SK-N-SH treated with all-trans-retinoic acid at 6 μM for 48 hours (cell line): ENCODE measurements around the gene WNK2.

Experiments used
- ATAC-seq: fragments of 200-7000 bp; cut with Tn5 transposase; 3 replicates; pipeline ENCODE4 v1.9.1; 2020; ENCODE audit warnings: mild to moderate bottlenecking, moderate library complexity
- ARNTL ChIP-seq: fragments of 450-650 bp; formaldehyde crosslinking; IDR thresholded peaks from 2 replicates; pipeline ENCODE4 v1.5.0; 2020; ENCODE audit warnings: low read depth, mild to moderate bottlenecking, moderate library complexity, borderline replicate concordance
- BACH2 ChIP-seq: fragments of 250-450 bp; sonication (Bioruptor Pico); IDR thresholded peaks from 2 replicates; pipeline ENCODE4 v1.9.0; 2021; ENCODE audit warnings: mild to moderate bottlenecking, borderline replicate concordance
- CREB5 ChIP-seq: fragments of 250-450 bp; sonication (Bioruptor Pico); IDR thresholded peaks from 2 replicates; pipeline ENCODE4 v1.5.1; 2020; ENCODE audit warnings: low read depth, mild to moderate bottlenecking, moderate library complexity
- CSDC2 ChIP-seq: fragments of 250-450 bp; sonication (Bioruptor Pico); IDR thresholded peaks from 2 replicates; pipeline ENCODE4 v1.5.0; 2020; ENCODE audit warnings: mild to moderate bottlenecking, moderate library complexity
- ESRRG ChIP-seq: fragments of 250-450 bp; sonication (Bioruptor Pico); IDR thresholded peaks from 2 replicates; pipeline ENCODE4 v1.6.1; 2021; ENCODE audit warnings: mild to moderate bottlenecking
- OSR1 ChIP-seq: fragments of 250-450 bp; sonication (Bioruptor Pico); IDR thresholded peaks from 2 replicates; pipeline ENCODE4 v1.8.0; 2022; ENCODE audit warnings: moderate library complexity, mild to moderate bottlenecking, inconsistent platforms
- PATZ1 ChIP-seq: fragments of 250-450 bp; sonication (Bioruptor Pico); IDR thresholded peaks from 2 replicates; pipeline ENCODE4 v1.8.0; 2020; ENCODE audit warnings: mild to moderate bottlenecking, moderate library complexity, borderline replicate concordance
- POU6F1 ChIP-seq: fragments of 250-450 bp; sonication (Bioruptor Pico); IDR thresholded peaks from 2 replicates; pipeline ENCODE4 v1.8.0; 2021; ENCODE audit warnings: low read depth, mild to moderate bottlenecking, moderate library complexity, borderline replicate concordance
- RARB ChIP-seq: fragments of 250-450 bp; sonication (Bioruptor Pico); IDR thresholded peaks from 2 replicates; pipeline ENCODE4 v1.8.0; 2021; ENCODE audit warnings: mild to moderate bottlenecking, moderate library complexity
- SNAI2 ChIP-seq: fragments of 250-450 bp; sonication (Bioruptor Pico); IDR thresholded peaks from 2 replicates; pipeline ENCODE4 v1.5.0; 2020; ENCODE audit warnings: mild to moderate bottlenecking, moderate library complexity
- TCF4 ChIP-seq: fragments of 250-450 bp; sonication (Bioruptor Pico); IDR thresholded peaks from 2 replicates; pipeline ENCODE4 v1.8.0; 2021; ENCODE audit warnings: mild to moderate bottlenecking, moderate library complexity, borderline replicate concordance
- TOX ChIP-seq: fragments of 250-450 bp; sonication (Bioruptor Pico); IDR thresholded peaks from 2 replicates; pipeline ENCODE4 v1.8.0; 2021; ENCODE audit warnings: mild to moderate bottlenecking, moderate library complexity, borderline replicate concordance
- TSHZ2 ChIP-seq: fragments of 250-450 bp; sonication (Bioruptor Pico); IDR thresholded peaks from 2 replicates; pipeline ENCODE4 v1.5.0; 2020; ENCODE audit warnings: mild to moderate bottlenecking, moderate library complexity
- ZC3H10 ChIP-seq: fragments of 250-450 bp; sonication (Bioruptor Pico); IDR thresholded peaks from 2 replicates; pipeline ENCODE4 v1.5.1; 2021; ENCODE audit warnings: mild to moderate bottlenecking, moderate library complexity
- ZFP3 ChIP-seq: fragments of 250-450 bp; sonication (Bioruptor Pico); IDR thresholded peaks from 2 replicates; pipeline ENCODE4 v1.5.0; 2020; ENCODE audit warnings: mild to moderate bottlenecking, moderate library complexity
- ZFP30 ChIP-seq: fragments of 450-650 bp; formaldehyde crosslinking; IDR thresholded peaks from 2 replicates; pipeline ENCODE4 v1.5.0; 2022; ENCODE audit warnings: mild to moderate bottlenecking, moderate library complexity
- ZNF565 ChIP-seq: fragments of 450-650 bp; formaldehyde crosslinking; conservative IDR thresholded peaks from 2 replicates; pipeline ENCODE4 v1.5.0; 2020; ENCODE audit warnings: low read depth, mild to moderate bottlenecking, moderate library complexity
- ZNF70 ChIP-seq: fragments of 450-650 bp; formaldehyde crosslinking; IDR thresholded peaks from 2 replicates; pipeline ENCODE4 v1.5.0; 2020; ENCODE audit warnings: mild to moderate bottlenecking, moderate library complexity
- ZNF8 ChIP-seq: fragments of 450-650 bp; formaldehyde crosslinking; IDR thresholded peaks from 2 replicates; pipeline ENCODE4 v1.5.0; 2020; ENCODE audit warnings: mild to moderate bottlenecking, moderate library complexity

Gene WNK2

GRCh38 chr9:93266521-93267001, 82.6 kb downstream of the WNK2 start:
- TF ChIP-seq ARNTL (CRISPR knock-in tag): no peak
- no peak for TF ChIP-seq BACH2
- no peak for ATAC-seq

GRCh38 chr9:93267091-93267541, 83.2 kb downstream of the WNK2 start:
- TF ChIP-seq SNAI2 (CRISPR knock-in tag) (no peak), TSHZ2 (CRISPR knock-in tag) (no peak), ESRRG (no peak), ZFP3 (CRISPR knock-in tag) (no peak), PATZ1 (CRISPR knock-in tag) (no peak), ZFP30 (CRISPR knock-in tag) (no peak), POU6F1 (CRISPR knock-in tag) (no peak), ZNF8 (CRISPR knock-in tag) (no peak), CSDC2 (CRISPR knock-in tag) (no peak), ARNTL (CRISPR knock-in tag) (no peak), TCF4 (CRISPR knock-in tag) (no peak), CREB5 (CRISPR knock-in tag) (no peak), ZNF70 (CRISPR knock-in tag) (no peak), ZNF565 (CRISPR knock-in tag) (no peak), BACH2 (no peak)
- ATAC-seq: no peak

- TF ChIP-seq CREB5 (CRISPR knock-in tag) (no peak), RARB (no peak), ZNF70 (CRISPR knock-in tag) (no peak), CSDC2 (CRISPR knock-in tag) (no peak), ZC3H10 (CRISPR knock-in tag) (no peak), TOX (CRISPR knock-in tag) (no peak), OSR1 (CRISPR knock-in tag) (no peak)
- no peak for ATAC-seq
These were observed 84.0 kb downstream of the WNK2 start for GRCh38 chr9:93267681-93268505.
